ENCODE results near the gene MBD2.

GRCh38 chr18:54154231-54154630, 70.2 kb downstream of the MBD2 start:
- TF ChIP-seq POLR2A (IDR thresholded peaks at IDR 0.05; ENCODE audit: extremely low read depth, insufficient read length), result no peak
- no peak for TF ChIP-seq CTCF (IDR thresholded peaks at IDR 0.05; ENCODE audit: low read depth, low read length)
- no peak for TF ChIP-seq MAX (IDR thresholded peaks at IDR 0.05; ENCODE audit: low read depth, low read length)
- TF ChIP-seq MYC (IDR thresholded peaks at IDR 0.05; ENCODE audit: low read depth, low read length), result no peak

Measured in NB4 (cell line).